Right lobe of liver (tissue), 4 donors: ENCODE measurements around the gene TECPR2.

Source experiments
- CTCF ChIP-seq, 4 donors: fragments of 200-600 bp in 3 of 4; fragments of 450-650 bp in 1 of 4; IDR thresholded peaks; one replicate each; pipeline versions ENCODE4 v1.5.1 to v1.8.0; 2016 to 2022; ENCODE audit warnings: antibody characterized with exemption in 4 of 4, mild to moderate bottlenecking in 2 of 4
- POLR2A ChIP-seq: fragments of 450-650 bp; IDR thresholded peaks from one replicate; pipeline ENCODE4 v1.6.1; 2017; ENCODE audit warnings: antibody characterized with exemption, mild to moderate bottlenecking
- donor health status: DM: no; HTN: no; CAD: no.
- donor health status: DM: no; HTN: no; CAD: no.
- donor health status: DM: no; HTN: yes; CAD: no.

GRCh38 chr14:102427642-102428041, 64.9 kb downstream of the TECPR2 start:
- TF ChIP-seq CTCF (IDR thresholded peaks at IDR 0.05) (no peak), POLR2A (no peak)
